Neural progenitor cell (in vitro differentiated cells): Measurements from ENCODE around the gene IGSF8. TPM values are rescaled to one million over a fixed set of nuclear protein-coding genes. Genes with fewer than 3 reads are reported as not detected.

Experiments
- DNase-seq: peaks from one replicate; pipeline ENCODE4 v3.0.0-alpha.2; 2016; ENCODE audit warnings: low spot score
- H2AFZ ChIP-seq: fragments of 200-600 bp; sonication (generic); replicated peaks from 2 replicates; pipeline ENCODE4 v1.6.1; 2016; ENCODE audit warnings: antibody characterized with exemption
- H3F3A ChIP-seq: fragments of 200-600 bp; sonication (generic); 2 replicates; pipeline ENCODE4 v1.6.1; 2016; ENCODE audit warnings: antibody characterized with exemption, low read depth
- H3K27ac ChIP-seq: fragments of 200-600 bp; sonication (generic); 2 replicates; pipeline ENCODE4 v1.5.1; 2016; ENCODE audit warnings: mild to moderate bottlenecking
- H3K27me3 ChIP-seq: fragments of 200-600 bp; sonication (generic); 2 replicates; pipeline ENCODE4 v1.6.1; 2016; ENCODE audit warnings: mild to moderate bottlenecking, moderate library complexity
- H3K36me3 ChIP-seq: fragments of 200-600 bp; sonication (generic); 2 replicates; pipeline ENCODE4 v1.5.1; 2016
- H3K4me1 ChIP-seq: fragments of 200-600 bp; sonication (generic); 2 replicates; pipeline ENCODE4 v1.6.1; 2016; ENCODE audit warnings: mixed run types
- H3K4me2 ChIP-seq: fragments of 200-600 bp; sonication (generic); 2 replicates; pipeline ENCODE4 v1.6.1; 2016
- H3K4me3 ChIP-seq: fragments of 200-600 bp; sonication (generic); 2 replicates; pipeline ENCODE4 v1.5.1; 2016
- H3K79me2 ChIP-seq: fragments of 200-600 bp; sonication (generic); 2 replicates; pipeline ENCODE4 v1.6.1; 2016; ENCODE audit warnings: low read depth
- H3K9ac ChIP-seq: fragments of 200-600 bp; sonication (generic); 2 replicates; pipeline ENCODE4 v1.6.1; 2016
- H3K9me3 ChIP-seq: fragments of 200-600 bp; sonication (generic); 2 replicates; pipeline ENCODE4 v1.5.1; 2016; ENCODE audit warnings: low read depth
- H4K20me1 ChIP-seq: fragments of 200-600 bp; sonication (generic); 2 replicates; pipeline ENCODE4 v1.6.1; 2016; ENCODE audit warnings: low read depth
- H3K27ac Mint-ChIP-seq: 3 replicates; pipeline ENCODE4 v1.8.0; 2021; ENCODE audit warnings: mixed read lengths
- H3K27me3 Mint-ChIP-seq: 2 replicates; pipeline ENCODE4 v1.8.0; 2022; ENCODE audit warnings: low read depth, mild to moderate bottlenecking, inconsistent platforms, moderate library complexity, mixed read lengths; ENCODE audit not compliant: insufficient read depth
- H3K36me3 Mint-ChIP-seq: 3 replicates; pipeline ENCODE4 v1.8.0; 2021; ENCODE audit warnings: mixed read lengths
- H3K4me1 Mint-ChIP-seq: 3 replicates; pipeline ENCODE4 v1.8.0; 2021; ENCODE audit warnings: mixed read lengths
- H3K4me3 Mint-ChIP-seq: 3 replicates; pipeline ENCODE4 v1.8.0; 2021; ENCODE audit warnings: mild to moderate bottlenecking, moderate library complexity, mixed read lengths
- H3K9me3 Mint-ChIP-seq: 3 replicates; pipeline ENCODE4 v1.8.0; 2020; ENCODE audit warnings: mixed read lengths
- CTCF ChIP-seq: fragments of 200-600 bp; sonication (generic); IDR thresholded peaks from 2 replicates; pipeline ENCODE4 v1.5.1; 2017; ENCODE audit warnings: antibody characterized with exemption, mild to moderate bottlenecking
- EZH2 ChIP-seq: fragments of 200-600 bp; sonication (generic); IDR thresholded peaks from 2 replicates; pipeline ENCODE4 v1.6.1; 2017; ENCODE audit warnings: antibody characterized with exemption, mild to moderate bottlenecking, moderate library complexity
- EZH2phosphoT487 ChIP-seq: fragments of 200-600 bp; sonication (generic); IDR thresholded peaks from 2 replicates; pipeline ENCODE4 v1.6.1; 2017; ENCODE audit warnings: antibody characterized with exemption
- total RNA-seq: library from RNA; depleted of rRNA; stranded (reverse); fragments of >200 nt; gene quantifications from 2 replicates; pipeline ENCODE4 v1.2.3, GENCODE V29; 2015; ENCODE audit warnings: low replicate concordance

IGSF8 gene
- total RNA-seq, 1 donor from 2014 or later = 9.4 TPM

GRCh38 chr1:160045653-160046052 lies 52.8 kb downstream of the IGSF8 start:
- H3K4me3 ChIP-seq = no peak overlapping the region
- H3K9me3 ChIP-seq = no peaks in the 10 kb centered on the region
- no peak for DNase-seq
- H3K79me2 ChIP-seq = no peaks in the 10 kb centered on the region
- H3K27ac ChIP-seq = no peak overlapping the region
- Mint-ChIP-seq H3K4me3 (no peak overlapping the region), H3K4me1 (peaks cover 28% of the 10 kb centered on the region), H3K27ac (no peak overlapping the region), H3K9me3 (no peaks in the 10 kb centered on the region), H3K27me3 (peaks cover 7% of the 10 kb centered on the region), H3K36me3 (no peaks in the 10 kb centered on the region)
- peaks cover 36% of the 10 kb centered on the region for H3F3A ChIP-seq
- no peak overlapping the region for H3K9ac ChIP-seq
- no peak overlapping the region for H3K4me2 ChIP-seq
- H3K4me1 ChIP-seq = peaks cover 32% of the 10 kb centered on the region
- H2AFZ ChIP-seq = no peak overlapping the region
- peaks cover 13% of the 10 kb centered on the region for H3K27me3 ChIP-seq
- H4K20me1 ChIP-seq = no peaks in the 10 kb centered on the region
- H3K36me3 ChIP-seq = no peaks in the 10 kb centered on the region
- TF ChIP-seq EZH2phosphoT487 = no peak
- TF ChIP-seq CTCF = no peak
- no peak for TF ChIP-seq EZH2

- Mint-ChIP-seq H3K27me3 (peaks cover 4% of the 10 kb centered on the region), H3K9me3 (no peaks in the 10 kb centered on the region), H3K4me1 (peaks cover 19% of the 10 kb centered on the region), H3K27ac (no peak overlapping the region), H3K36me3 (no peaks in the 10 kb centered on the region), H3K4me3 (no peak overlapping the region)
- H3K9ac ChIP-seq = no peak overlapping the region
- H3K9me3 ChIP-seq = no peaks in the 10 kb centered on the region
- peaks cover 33% of the 10 kb centered on the region for H3F3A ChIP-seq
- H3K36me3 ChIP-seq = no peaks in the 10 kb centered on the region
- no peak overlapping the region for H3K4me2 ChIP-seq
- TF ChIP-seq EZH2 (no peak), EZH2phosphoT487 (no peak), CTCF (no peak)
- no peak overlapping the region for H3K4me3 ChIP-seq
- no peaks in the 10 kb centered on the region for H3K79me2 ChIP-seq
- peaks cover 13% of the 10 kb centered on the region for H3K27me3 ChIP-seq
- DNase-seq = no peak
- H3K27ac ChIP-seq = no peak overlapping the region
- H2AFZ ChIP-seq = no peak overlapping the region
- peaks cover 24% of the 10 kb centered on the region for H3K4me1 ChIP-seq
- no peaks in the 10 kb centered on the region for H4K20me1 ChIP-seq
Measured at GRCh38 chr1:160043543-160043942, 54.9 kb downstream of the IGSF8 start.

Other genes with a start within 250 kb of the IGSF8 start
- not detected in 2 replicates for gene VSIG8, start 236.0 kb downstream of the IGSF8 start, total RNA-seq
- gene CFAP45, start 198.5 kb downstream of the IGSF8 start, total RNA-seq = not detected in 2 replicates
- 3.9 and 12.1 TPM in 2 replicates for gene TAGLN2, start 173.1 kb downstream of the IGSF8 start, total RNA-seq
- 3.3 and 9.1 TPM in 2 replicates for gene IGSF9, start 153.0 kb downstream of the IGSF8 start, total RNA-seq
- not detected in 2 replicates for gene SLAMF9, start 144.4 kb downstream of the IGSF8 start, total RNA-seq
- 4.5 and 7.1 TPM in 2 replicates for gene PIGM, start 66.6 kb downstream of the IGSF8 start, total RNA-seq
- gene KCNJ10, start 28.5 kb downstream of the IGSF8 start, total RNA-seq = 0.15 TPM in 1 of 2 replicates, not detected in the other
- gene KCNJ9, start 17.1 kb downstream of the IGSF8 start, total RNA-seq = 0.09 TPM in 2 replicates
- gene ATP1A2, start 17.1 kb upstream of the IGSF8 start, total RNA-seq = 88.6 and 154 TPM in 2 replicates
- gene ATP1A4, start 53.0 kb upstream of the IGSF8 start, total RNA-seq = 0.17 and 0.62 TPM in 2 replicates
- 0.50 TPM in 1 of 2 replicates, not detected in the other for gene CASQ1, start 92.0 kb upstream of the IGSF8 start, total RNA-seq
- 39.1 and 63.5 TPM in 2 replicates for gene PEA15, start 106.8 kb upstream of the IGSF8 start, total RNA-seq
- 105 and 132 TPM in 2 replicates for gene DCAF8, start 163.9 kb upstream of the IGSF8 start, total RNA-seq
- gene PEX19, start 186.5 kb upstream of the IGSF8 start, total RNA-seq = 74.6 and 103 TPM in 2 replicates
- gene COPA, start 244.6 kb upstream of the IGSF8 start, total RNA-seq = 82.6 and 83.3 TPM in 2 replicates
- 44.8 and 78.0 TPM in 2 replicates for gene NCSTN, start 244.8 kb upstream of the IGSF8 start, total RNA-seq